CD4-positive, CD25-positive, alpha-beta regulatory T cell (primary cell): ENCODE results near the gene ABLIM1. TPM values are rescaled to one million over a fixed set of nuclear protein-coding genes. Genes with fewer than 3 reads are reported as not detected.

Source experiments
- ATAC-seq, 2 donors: fragments of 150-1000 bp; cut with Tn5 transposase; one replicate each; pipeline ENCODE4 v1.10.0; 2021; ENCODE audit warnings: low read depth in 2 of 2, moderate number of reproducible peaks in 2 of 2, moderate library complexity in 1 of 2
- DNase-seq, 3 donors: peaks; one replicate each; pipeline versions ENCODE4 v3.0.0 to v3.0.0-alpha.2; 2012 to 2022; ENCODE audit warnings: mixed read lengths in 1 of 3
- H3K27ac ChIP-seq: one replicate; pipeline ENCODE4 v1.7.0; 2013; ENCODE audit warnings: mild to moderate bottlenecking, low read length; ENCODE audit not compliant: insufficient read depth, poor library complexity, severe bottlenecking
- H3K27me3 ChIP-seq: one replicate; pipeline ENCODE4 v1.7.0; 2013; ENCODE audit warnings: low read length; ENCODE audit not compliant: control insufficient read depth, insufficient read depth
- H3K36me3 ChIP-seq: one replicate; pipeline ENCODE4 v1.7.0; 2013; ENCODE audit warnings: mild to moderate bottlenecking, low read length, moderate library complexity; ENCODE audit not compliant: control insufficient read depth, insufficient read depth
- H3K4me1 ChIP-seq: 2 replicates; pipeline ENCODE4 v1.7.0; 2013; ENCODE audit warnings: mild to moderate bottlenecking, low read length; ENCODE audit not compliant: insufficient read depth, control insufficient read depth, poor library complexity, severe bottlenecking
- H3K4me3 ChIP-seq: one replicate; pipeline ENCODE4 v1.7.0; 2013; ENCODE audit warnings: low read depth, mild to moderate bottlenecking, low read length, moderate library complexity
- H3K9me3 ChIP-seq, 2 experiments: 1 replicate in 1 of 2; 2 replicates in 1 of 2; pipeline ENCODE4 v1.7.0; 2013; ENCODE audit warnings: low read length in 2 of 2, mild to moderate bottlenecking in 1 of 2, moderate library complexity in 1 of 2; ENCODE audit not compliant: control insufficient read depth in 2 of 2
- H3K27ac Mint-ChIP-seq, 3 donors: one replicate each; pipeline ENCODE4 v1.8.0; 2020 to 2022; ENCODE audit warnings: mild to moderate bottlenecking in 3 of 3, mixed read lengths in 3 of 3, moderate library complexity in 2 of 3
- H3K27me3 Mint-ChIP-seq: one replicate; pipeline ENCODE4 v1.8.0; 2022; ENCODE audit warnings: mild to moderate bottlenecking, mixed read lengths
- H3K36me3 Mint-ChIP-seq: one replicate; pipeline ENCODE4 v1.8.0; 2020; ENCODE audit warnings: mixed read lengths
- H3K4me1 Mint-ChIP-seq, 4 donors: one replicate each; pipeline ENCODE4 v1.8.0; 2020 to 2022; ENCODE audit warnings: mixed read lengths in 4 of 4, mild to moderate bottlenecking in 1 of 4
- H3K4me3 Mint-ChIP-seq, 4 donors: one replicate each; pipeline ENCODE4 v1.8.0; 2020 to 2022; ENCODE audit warnings: mild to moderate bottlenecking in 4 of 4, mixed read lengths in 4 of 4, moderate library complexity in 3 of 4
- H3K9me3 Mint-ChIP-seq, 7 donors: one replicate each; pipeline ENCODE4 v1.8.0; 2020 to 2022; ENCODE audit warnings: mixed read lengths in 7 of 7, mild to moderate bottlenecking in 3 of 7, moderate library complexity in 2 of 7
- polyA plus RNA-seq, 4 donors: library from polyadenylated mRNA; unstranded; fragments of 300-500 nt; fragmentation: Illumina TruSeq; gene quantifications; one replicate each; pipeline ENCODE4 v1.2.3, GENCODE V29; 2021
- total RNA-seq: library from RNA; stranded (reverse); gene quantifications from one replicate; pipeline ENCODE4 v1.2.3, GENCODE V29; 2022

ABLIM1 gene
- total and polyA plus RNA-seq, 5 donors from 2014 or later = 101 to 138 (median 131) TPM

- H3K4me1 ChIP-seq = peaks cover 14% of the 10 kb centered on the region
- peaks cover 3% of the 10 kb centered on the region for H3K36me3 ChIP-seq
- H3K4me3 ChIP-seq = peak overlapping the region; percentile 69
- H3K27me3 ChIP-seq = no peaks in the 10 kb centered on the region
- Mint-ChIP-seq H3K27me3 (peaks cover 23% of the 10 kb centered on the region), H3K4me1 (peaks cover 13 to 38% (median 24%) of the 10 kb centered on the region in 4 donors), H3K36me3 (peaks cover 4% of the 10 kb centered on the region), H3K4me3 (peak overlapping the region; percentile 81 to 94 (median 88)), H3K9me3 (no peaks in the 10 kb centered on the region), H3K27ac (peak overlapping the region in 2 of 3 donors; percentile 14 to 63)
- ATAC-seq (peak; percentile 57 to 58), DNase-seq (peak in 2 of 3 donors; percentile 4 to 45)
- H3K9me3 ChIP-seq = no peaks in the 10 kb centered on the region
- no peak overlapping the region for H3K27ac ChIP-seq
Observed at GRCh38 chr10:114631666-114632417, 26.2 kb downstream of the ABLIM1 start.

GRCh38 chr10:114631090-114631665, 26.9 kb downstream of the ABLIM1 start:
- H3K4me3 Mint-ChIP-seq = peak overlapping the region; percentile 81 to 94 (median 86)
- no peaks in the 10 kb centered on the region for H3K27me3 ChIP-seq
- peaks cover 13 to 38% (median 25%) of the 10 kb centered on the region in 4 donors for H3K4me1 Mint-ChIP-seq
- ATAC-seq = no peak
- DNase-seq = no peak
- H3K36me3 Mint-ChIP-seq = peaks cover 4% of the 10 kb centered on the region
- peak overlapping the region; percentile 8 to 60 (median 14) for H3K27ac Mint-ChIP-seq
- H3K9me3 Mint-ChIP-seq = no peaks in the 10 kb centered on the region
- H3K4me3 ChIP-seq = peak overlapping the region; percentile 69
- no peak overlapping the region for H3K27ac ChIP-seq
- H3K4me1 ChIP-seq = peaks cover 14% of the 10 kb centered on the region
- no peaks in the 10 kb centered on the region for H3K36me3 ChIP-seq
- no peaks in the 10 kb centered on the region for H3K9me3 ChIP-seq
- peaks cover 23% of the 10 kb centered on the region for H3K27me3 Mint-ChIP-seq

DNA sequence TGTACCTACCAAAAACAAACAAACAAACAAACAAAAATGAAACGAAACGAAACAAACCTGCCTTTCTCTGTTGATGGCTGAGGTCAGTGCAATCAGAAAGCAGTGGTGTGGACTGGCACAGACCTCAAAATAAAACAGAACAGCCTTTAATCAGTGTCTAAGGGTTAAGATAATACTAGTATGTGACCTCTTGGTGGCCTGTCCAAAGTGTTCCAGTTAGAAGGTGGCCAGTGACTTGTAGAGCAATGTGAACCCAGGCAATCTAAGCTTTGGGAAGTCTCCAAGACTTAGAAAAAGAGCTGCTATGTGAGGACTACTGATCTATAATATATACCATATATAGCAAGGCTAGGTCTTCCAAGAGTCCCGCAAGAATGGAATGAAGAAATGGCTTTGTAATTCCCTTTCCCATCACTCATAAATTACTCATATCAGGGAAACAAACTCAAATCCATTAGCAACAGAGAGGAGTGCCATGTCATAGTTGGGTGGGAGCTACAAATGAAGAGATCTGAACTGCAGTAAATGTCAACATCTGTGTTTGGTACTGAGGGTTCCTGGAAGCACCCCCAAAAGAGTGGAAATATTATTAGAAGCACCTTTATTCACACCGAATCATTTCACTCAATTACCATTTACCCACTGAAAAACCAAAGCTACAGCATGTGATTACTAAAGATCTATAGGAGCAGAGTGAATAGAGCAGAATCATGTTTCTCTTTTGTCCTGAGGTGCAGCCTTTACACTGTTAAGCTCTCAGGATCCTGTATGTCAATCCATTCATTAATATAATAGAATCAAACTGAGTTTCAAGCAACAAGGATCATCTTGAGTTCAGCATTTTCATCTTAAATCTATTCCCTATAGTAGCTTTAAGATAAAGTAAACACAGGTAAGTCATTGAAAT, 28.0 kb downstream of the ABLIM1 start:
- Mint-ChIP-seq H3K9me3 (no peaks in the 10 kb centered on the region), H3K4me3 (peak overlapping the region in 3 of 4 donors; percentile 58 to 82 (median 81)), H3K27ac (no peak overlapping the region), H3K36me3 (no peaks in the 10 kb centered on the region), H3K4me1 (peaks cover 13 to 38% (median 25%) of the 10 kb centered on the region in 4 donors), H3K27me3 (peaks cover 23% of the 10 kb centered on the region)
- Histone ChIP-seq H3K4me3 (no peak overlapping the region), H3K4me1 (peaks cover 14% of the 10 kb centered on the region), H3K27me3 (no peaks in the 10 kb centered on the region), H3K36me3 (no peaks in the 10 kb centered on the region), H3K9me3 (peaks cover 0 to 4% of the 10 kb centered on the region in 2 experiments), H3K27ac (no peak overlapping the region)
- no peak for ATAC-seq
- DNase-seq = no peak

GRCh38 chr10:114629083-114629823, 28.8 kb downstream of the ABLIM1 start:
- no peak overlapping the region for H3K4me3 Mint-ChIP-seq
- DNase-seq (no peak), ATAC-seq (no peak)
- peaks cover 13 to 43% (median 27%) of the 10 kb centered on the region in 4 donors for H3K4me1 Mint-ChIP-seq
- H3K4me1 ChIP-seq = peaks cover 14% of the 10 kb centered on the region
- H3K36me3 Mint-ChIP-seq = peaks cover 3% of the 10 kb centered on the region
- peaks cover 0 to 8% of the 10 kb centered on the region in 2 experiments for H3K9me3 ChIP-seq
- H3K27ac Mint-ChIP-seq = no peak overlapping the region
- no peaks in the 10 kb centered on the region for H3K36me3 ChIP-seq
- peaks cover 18% of the 10 kb centered on the region for H3K27me3 Mint-ChIP-seq
- no peak overlapping the region for H3K4me3 ChIP-seq
- H3K27ac ChIP-seq = no peak overlapping the region
- no peaks in the 10 kb centered on the region for H3K27me3 ChIP-seq
- peaks cover 0 to 5% (median 0%) of the 10 kb centered on the region in 7 donors for H3K9me3 Mint-ChIP-seq

DNA sequence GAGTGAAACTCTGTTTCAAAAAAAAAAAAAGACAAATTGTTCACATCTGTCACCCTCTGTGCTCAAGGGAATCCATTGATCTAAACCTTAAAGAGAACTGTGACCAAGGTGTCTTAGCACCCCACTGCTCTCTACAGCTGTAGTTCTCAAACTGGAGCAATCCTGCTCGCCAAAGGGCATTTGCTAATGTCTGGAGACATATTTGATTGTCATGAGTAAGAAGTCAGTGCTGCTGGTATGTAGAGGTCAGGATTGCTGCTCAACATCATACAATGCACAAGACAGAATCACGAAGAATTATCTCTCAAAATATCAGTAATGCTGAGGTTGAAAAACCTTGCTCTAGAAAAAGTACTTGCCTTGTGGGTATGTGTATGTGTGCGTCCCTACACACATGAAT, 30.0 kb downstream of the ABLIM1 start:
- Histone ChIP-seq H3K9me3 (peaks cover 0 to 8% of the 10 kb centered on the region in 2 experiments), H3K4me3 (no peak overlapping the region), H3K4me1 (peaks cover 20% of the 10 kb centered on the region), H3K27me3 (no peaks in the 10 kb centered on the region), H3K27ac (no peak overlapping the region), H3K36me3 (no peaks in the 10 kb centered on the region)
- ATAC-seq (no peak), DNase-seq (no peak)
- Mint-ChIP-seq H3K9me3 (peaks cover 0 to 12% (median 0%) of the 10 kb centered on the region in 7 donors), H3K4me1 (peaks cover 13 to 51% (median 28%) of the 10 kb centered on the region in 4 donors), H3K36me3 (peaks cover 3% of the 10 kb centered on the region), H3K27me3 (peaks cover 11% of the 10 kb centered on the region), H3K27ac (no peak overlapping the region), H3K4me3 (no peak overlapping the region)

GRCh38 chr10:114626841-114627240, 31.2 kb downstream of the ABLIM1 start:
- Histone ChIP-seq H3K27ac (no peak overlapping the region), H3K36me3 (no peaks in the 10 kb centered on the region), H3K27me3 (no peaks in the 10 kb centered on the region), H3K9me3 (peaks cover 0 to 8% of the 10 kb centered on the region in 2 experiments), H3K4me1 (peaks cover 12% of the 10 kb centered on the region), H3K4me3 (no peak overlapping the region)
- DNase-seq (no peak), ATAC-seq (no peak)
- Mint-ChIP-seq H3K9me3 (peaks cover 0 to 12% (median 0%) of the 10 kb centered on the region in 7 donors), H3K4me3 (no peak overlapping the region), H3K27me3 (peaks cover 6% of the 10 kb centered on the region), H3K4me1 (peaks cover 8 to 39% (median 21%) of the 10 kb centered on the region in 4 donors), H3K27ac (no peak overlapping the region), H3K36me3 (peaks cover 7% of the 10 kb centered on the region)
